Ectodermal cell (in vitro differentiated cells): ENCODE data around the gene SETD5.
"Not testable (repeated sequence)": the region's sequence is repeated elsewhere in the genome, so short reads cannot be mapped to it uniquely, and the experiment has no call there.

ENCODE experiments used
- H3K27ac ChIP-seq: 2 replicates; pipeline ENCODE4 v1.7.0; 2013; ENCODE audit warnings: mild to moderate bottlenecking, low read depth, low read length; ENCODE audit not compliant: insufficient read depth, poor library complexity, severe bottlenecking
- H3K27me3 ChIP-seq: 2 replicates; pipeline ENCODE4 v1.7.0; 2013; ENCODE audit warnings: mild to moderate bottlenecking, low read length; ENCODE audit not compliant: insufficient read depth, control insufficient read depth, poor library complexity, severe bottlenecking
- H3K36me3 ChIP-seq: one replicate; pipeline ENCODE4 v1.7.0; 2013; ENCODE audit warnings: low read length; ENCODE audit not compliant: control insufficient read depth, insufficient read depth
- H3K4me1 ChIP-seq: one replicate; pipeline ENCODE4 v1.7.0; 2013; ENCODE audit warnings: low read length; ENCODE audit not compliant: control insufficient read depth, insufficient read depth
- H3K4me3 ChIP-seq: 2 replicates; pipeline ENCODE4 v1.7.0; 2013; ENCODE audit warnings: low read depth, low read length, control low read depth; ENCODE audit not compliant: insufficient read depth
- H3K9me3 ChIP-seq: 2 replicates; pipeline ENCODE4 v1.7.0; 2013; ENCODE audit warnings: mild to moderate bottlenecking, low read length, moderate library complexity; ENCODE audit not compliant: control insufficient read depth
- WGBS, 2 experiments: methylation state at CpG; one replicate each; pipeline ENCODE4 v1.1.7; 2013; ENCODE audit warnings: missing lambda C conversion rate in 2 of 2; 5-methylcytosine and 5-hydroxymethylcytosine counted together

SETD5 gene

GRCh38 chr3:9455596-9456131 is 58.2 kb downstream of the SETD5 start:
- peaks cover 30% of the 10 kb centered on the region for H3K36me3 ChIP-seq
- no peaks in the 10 kb centered on the region for H3K4me1 ChIP-seq
- H3K27ac ChIP-seq = no peak overlapping the region
- no peak overlapping the region for H3K4me3 ChIP-seq
- H3K27me3 ChIP-seq = no peaks in the 10 kb centered on the region
- no peaks in the 10 kb centered on the region for H3K9me3 ChIP-seq
- WGBS, 2 experiments = 100% methylated on average over 1 of the region's 1 CpG; no CpG with 5 or more reads in 1 of the 2 experiments

GRCh38 chr3:9467451-9467850 is 70.0 kb downstream of the SETD5 start:
- Histone ChIP-seq H3K27me3 (no peaks in the 10 kb centered on the region), H3K27ac (no peak overlapping the region), H3K9me3 (no peaks in the 10 kb centered on the region), H3K36me3 (peaks cover 79% of the 10 kb centered on the region), H3K4me3 (no peak overlapping the region), H3K4me1 (no peaks in the 10 kb centered on the region)
- WGBS, 2 experiments = 95 to 96% methylated on average over 3 of the region's 3 CpGs

DNA sequence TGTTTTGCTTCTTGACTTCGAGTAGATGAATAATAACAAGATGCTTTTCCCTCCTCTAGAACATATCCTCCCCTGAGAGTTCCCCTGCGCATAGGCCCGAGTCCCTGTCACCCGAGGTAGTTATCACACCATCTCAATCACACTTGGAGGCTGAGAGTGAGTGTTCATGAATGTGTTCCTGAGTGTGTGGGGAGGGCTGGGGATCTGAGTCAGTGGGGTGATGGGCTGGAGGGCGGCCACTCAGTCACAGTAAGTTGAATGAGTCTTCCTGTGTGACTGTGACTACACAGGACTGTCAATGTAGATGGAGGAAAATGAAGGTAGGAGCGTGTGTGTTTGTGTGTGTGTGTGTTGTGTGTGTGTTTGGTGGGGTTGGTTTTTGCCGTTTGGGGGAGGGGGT is 71.0 kb downstream of the SETD5 start:
- peaks cover 81% of the 10 kb centered on the region for H3K36me3 ChIP-seq
- no peak overlapping the region for H3K4me3 ChIP-seq
- no peak overlapping the region for H3K27ac ChIP-seq
- H3K4me1 ChIP-seq = no peaks in the 10 kb centered on the region
- H3K9me3 ChIP-seq = no peaks in the 10 kb centered on the region
- 97 to 98% methylated on average over 7 of the region's 7 CpGs for WGBS, 2 experiments
- H3K27me3 ChIP-seq = no peaks in the 10 kb centered on the region

DNA sequence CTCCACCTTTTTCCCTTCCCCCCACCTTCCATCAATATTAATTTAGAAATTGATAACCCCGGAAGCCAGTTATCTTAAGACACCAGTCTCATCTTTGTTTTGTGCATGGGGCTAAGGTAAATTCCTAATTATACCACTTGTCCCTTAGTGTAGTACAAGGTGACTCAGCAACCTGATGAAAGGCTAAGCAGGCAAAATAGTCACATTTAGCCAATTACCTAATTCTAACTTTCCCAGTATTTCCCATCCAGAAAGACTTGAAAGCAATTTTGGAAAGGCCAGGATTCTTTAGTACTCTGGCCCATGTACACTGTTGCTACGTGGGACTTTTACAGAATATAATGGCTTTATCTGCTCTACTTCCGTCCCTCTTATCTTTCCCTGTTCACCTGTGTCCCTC is 72.6 kb downstream of the SETD5 start:
- Histone ChIP-seq H3K36me3 (peaks cover 86% of the 10 kb centered on the region), H3K4me3 (no peak overlapping the region), H3K9me3 (no peaks in the 10 kb centered on the region), H3K27me3 (no peaks in the 10 kb centered on the region), H3K4me1 (no peaks in the 10 kb centered on the region), H3K27ac (no peak overlapping the region)
- WGBS, 2 experiments = 92 to 95% methylated on average over 3 of the region's 3 CpGs

DNA sequence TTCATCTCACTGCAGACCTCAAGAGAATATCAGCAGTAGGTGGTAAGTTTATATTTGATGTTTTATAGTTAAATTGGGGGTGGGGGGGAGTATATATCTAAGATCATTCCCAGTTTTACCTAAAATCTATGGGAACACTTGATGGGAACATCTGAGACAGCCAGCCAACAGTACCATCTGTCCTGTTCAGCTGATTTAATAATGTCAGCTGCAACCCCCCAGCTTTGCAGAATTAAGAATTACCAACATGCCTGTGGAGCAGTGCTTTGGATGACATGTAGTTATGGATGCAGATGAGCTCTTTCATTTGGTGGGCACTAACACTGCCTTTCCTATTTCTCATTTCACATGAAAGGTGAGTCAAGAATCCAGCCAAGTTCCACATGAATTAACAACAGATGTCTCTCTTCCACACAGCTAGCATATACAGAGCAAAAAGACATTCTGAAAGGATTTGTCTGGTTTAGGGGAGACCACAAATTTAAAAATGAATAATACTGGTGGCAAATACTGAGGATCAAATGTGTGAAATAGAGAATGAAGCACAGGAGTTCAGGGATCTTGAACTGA is 76.2 kb downstream of the SETD5 start:
- peaks cover 83% of the 10 kb centered on the region for H3K36me3 ChIP-seq
- no peaks in the 10 kb centered on the region for H3K4me1 ChIP-seq
- no peaks in the 10 kb centered on the region for H3K9me3 ChIP-seq
- no peaks in the 10 kb centered on the region for H3K27me3 ChIP-seq
- no peak overlapping the region for H3K4me3 ChIP-seq
- no peak overlapping the region for H3K27ac ChIP-seq

DNA sequence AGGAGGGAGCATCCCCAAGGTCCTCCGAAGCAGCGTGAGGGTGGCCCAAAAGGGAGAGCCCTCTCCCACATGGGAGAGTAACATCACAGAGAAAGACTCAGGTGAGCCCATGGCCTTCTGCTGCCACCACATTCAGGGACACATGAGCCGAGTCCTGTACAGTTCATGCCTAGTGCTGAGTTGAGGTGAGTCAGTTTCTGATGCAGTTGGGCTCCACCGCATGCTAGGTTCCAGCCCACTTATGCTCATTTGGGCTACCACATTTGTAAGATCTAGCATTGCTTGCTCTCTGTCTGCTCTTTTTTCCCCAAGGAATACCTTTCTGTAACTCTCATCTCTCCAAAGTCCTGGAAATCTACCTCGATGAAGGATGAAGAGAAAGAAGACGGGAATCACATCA is 77.1 kb downstream of the SETD5 start:
- no peaks in the 10 kb centered on the region for H3K9me3 ChIP-seq
- 93 to 99% methylated on average over 6 of the region's 6 CpGs for WGBS, 2 experiments
- peaks cover 79% of the 10 kb centered on the region for H3K36me3 ChIP-seq
- H3K27ac ChIP-seq = no peak overlapping the region
- H3K4me3 ChIP-seq = no peak overlapping the region
- H3K4me1 ChIP-seq = no peaks in the 10 kb centered on the region
- H3K27me3 ChIP-seq = no peaks in the 10 kb centered on the region

GRCh38 chr3:9476935-9477334 is 79.5 kb downstream of the SETD5 start:
- Histone ChIP-seq H3K27ac (no peak overlapping the region), H3K27me3 (no peaks in the 10 kb centered on the region), H3K36me3 (peaks cover 74% of the 10 kb centered on the region), H3K9me3 (no peaks in the 10 kb centered on the region), H3K4me1 (no peaks in the 10 kb centered on the region), H3K4me3 (no peak overlapping the region)
- 94 to 99% methylated on average over 5 of the region's 5 CpGs for WGBS, 2 experiments

DNA sequence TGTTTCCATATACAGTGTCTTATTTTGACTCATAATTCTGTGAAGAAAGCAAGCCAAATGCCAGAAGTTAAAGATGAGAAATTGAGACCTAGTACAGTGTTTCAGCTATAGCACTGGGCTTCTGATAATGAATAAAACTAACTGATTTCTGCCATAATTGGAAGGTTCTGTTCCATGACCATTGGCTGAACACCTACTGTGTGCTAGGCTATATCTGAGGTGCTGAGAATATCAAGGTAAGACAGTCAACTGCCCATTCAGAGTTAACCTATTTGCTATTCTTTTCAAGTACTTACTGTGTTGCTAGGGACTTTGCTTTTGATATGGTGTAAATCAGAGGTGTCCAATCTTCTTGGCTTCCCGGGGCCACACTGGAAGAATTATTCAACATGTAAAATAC is 82.8 kb downstream of the SETD5 start:
- no CpG with 5 or more reads among the region's 1 CpG for WGBS, 2 experiments
- Histone ChIP-seq H3K4me3 (no peak overlapping the region), H3K9me3 (no peaks in the 10 kb centered on the region), H3K27me3 (no peaks in the 10 kb centered on the region), H3K4me1 (no peaks in the 10 kb centered on the region), H3K36me3 (peaks cover 42% of the 10 kb centered on the region), H3K27ac (no peak overlapping the region)

DNA sequence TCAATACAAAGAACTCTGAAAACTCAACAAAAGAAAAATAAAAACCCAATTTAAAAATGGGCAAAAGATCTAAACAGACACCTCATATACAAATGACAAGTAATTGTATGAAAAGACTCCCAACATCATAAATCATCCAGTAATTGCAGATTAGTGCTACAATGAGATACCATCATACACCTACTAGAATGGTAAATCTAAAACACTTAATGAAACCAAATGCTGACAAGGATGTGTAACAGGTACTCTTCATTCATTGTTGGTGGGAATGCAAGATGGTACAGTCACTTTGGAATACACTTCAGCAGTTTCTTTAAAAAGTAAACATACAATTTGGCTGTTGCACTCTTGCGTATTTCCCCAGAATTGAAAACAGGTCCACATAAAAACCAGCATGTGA is 87.8 kb downstream of the SETD5 start:
- WGBS, 2 experiments = 93 to 97% methylated on average over 1 of the region's 1 CpG
- no peak overlapping the region for H3K4me3 ChIP-seq
- peaks cover 12% of the 10 kb centered on the region for H3K36me3 ChIP-seq
- no peaks in the 10 kb centered on the region for H3K27me3 ChIP-seq
- no peaks in the 10 kb centered on the region for H3K4me1 ChIP-seq
- H3K27ac ChIP-seq = no peak overlapping the region
- H3K9me3 ChIP-seq = no peaks in the 10 kb centered on the region

GRCh38 chr3:9491506-9491905 is 94.1 kb downstream of the SETD5 start:
- WGBS, 2 experiments = 51 to 60% methylated on average over 3 of the region's 3 CpGs
- H3K9me3 ChIP-seq = no peaks in the 10 kb centered on the region
- H3K36me3 ChIP-seq = no peaks in the 10 kb centered on the region
- H3K27me3 ChIP-seq = no peaks in the 10 kb centered on the region
- no peak overlapping the region for H3K27ac ChIP-seq
- H3K4me3 ChIP-seq = no peak overlapping the region
- no peaks in the 10 kb centered on the region for H3K4me1 ChIP-seq

GRCh38 chr3:9494036-9494435 is 96.6 kb downstream of the SETD5 start:
- H3K9me3 ChIP-seq, H3K27ac ChIP-seq, H3K4me1 ChIP-seq, H3K36me3 ChIP-seq, H3K4me3 ChIP-seq, H3K27me3 ChIP-seq: not testable (repeated sequence)
- 92 to 94% methylated on average over 15 of the region's 15 CpGs for WGBS, 2 experiments
